Naive thymus-derived CD4-positive, alpha-beta T cell (primary cell): ENCODE results near the gene PRORP. TPM values are rescaled to one million over a fixed set of nuclear protein-coding genes. Genes with fewer than 3 reads are reported as not detected.
A peak's percentile ranks its signal among the peaks of the same experiment; 100 is the strongest.

Experiments
- ATAC-seq: fragments of 150-1000 bp; cut with Tn5 transposase; 2 replicates; pipeline ENCODE4 v1.10.0; 2021; ENCODE audit warnings: mild to moderate bottlenecking, moderate library complexity
- CTCF ChIA-PET: fragments of 350-600 bp; sonication (Branson Sonifier 250); formaldehyde crosslinking; loops from one replicate; lab custom pipeline; 2021; ENCODE audit warnings: antibody characterized with exemption; lab: Charles Lee
- POLR2A ChIA-PET: fragments of 350-600 bp; sonication (Branson Sonifier 250); formaldehyde crosslinking; loops from one replicate; lab custom pipeline; 2021; ENCODE audit warnings: antibody characterized with exemption, inconsistent platforms; lab: Charles Lee
- DNase-seq, 9 donors: peaks; one replicate each; pipeline versions ENCODE4 v3.0.0 to v3.0.0-alpha.2; 2020 to 2022; ENCODE audit warnings: mixed read lengths in 1 of 9
- H3K27ac ChIP-seq: one replicate; pipeline ENCODE4 v1.7.0; 2013; ENCODE audit warnings: mild to moderate bottlenecking, low read depth, low read length, moderate library complexity
- H3K27me3 ChIP-seq, 2 donors: one replicate each; pipeline ENCODE4 v1.7.0; 2013; ENCODE audit warnings: low read length in 2 of 2, mild to moderate bottlenecking in 2 of 2, moderate library complexity in 2 of 2; ENCODE audit not compliant: control insufficient read depth in 2 of 2, insufficient read depth in 2 of 2
- H3K36me3 ChIP-seq, 3 experiments: 1 replicate in 2 of 3; 2 replicates in 1 of 3; pipeline ENCODE4 v1.7.0; 2013; ENCODE audit warnings: low read length in 3 of 3, mild to moderate bottlenecking in 3 of 3, moderate library complexity in 1 of 3; ENCODE audit not compliant: insufficient read depth in 3 of 3, control insufficient read depth in 2 of 3
- H3K4me1 ChIP-seq, 2 donors: one replicate each; pipeline ENCODE4 v1.7.0; 2013; ENCODE audit warnings: low read length in 2 of 2, mild to moderate bottlenecking in 2 of 2, moderate library complexity in 1 of 2; ENCODE audit not compliant: control insufficient read depth in 2 of 2, insufficient read depth in 2 of 2
- H3K4me3 ChIP-seq: 2 replicates; pipeline ENCODE4 v1.7.0; 2013; ENCODE audit warnings: mild to moderate bottlenecking, low read length
- H3K9me3 ChIP-seq, 3 experiments: 1 replicate in 2 of 3; 2 replicates in 1 of 3; pipeline ENCODE4 v1.7.0; 2013; ENCODE audit warnings: low read length in 3 of 3; ENCODE audit not compliant: control insufficient read depth in 2 of 3
- H3K27ac Mint-ChIP-seq, 9 donors: one replicate each; pipeline ENCODE4 v1.8.0; 2020 to 2022; ENCODE audit warnings: mixed read lengths in 9 of 9, mild to moderate bottlenecking in 8 of 9, moderate library complexity in 5 of 9, inconsistent platforms in 2 of 9
- H3K27me3 Mint-ChIP-seq, 5 donors: one replicate each; pipeline ENCODE4 v1.8.0; 2021 to 2022; ENCODE audit warnings: mixed read lengths in 5 of 5, mild to moderate bottlenecking in 1 of 5
- H3K36me3 Mint-ChIP-seq, 5 donors: one replicate each; pipeline ENCODE4 v1.8.0; 2020 to 2022; ENCODE audit warnings: mixed read lengths in 5 of 5, mild to moderate bottlenecking in 3 of 5, inconsistent platforms in 1 of 5
- H3K4me1 Mint-ChIP-seq, 7 donors: one replicate each; pipeline ENCODE4 v1.8.0; 2020 to 2022; ENCODE audit warnings: mixed read lengths in 7 of 7, mild to moderate bottlenecking in 3 of 7, inconsistent platforms in 1 of 7
- H3K4me3 Mint-ChIP-seq, 10 donors: one replicate each; pipeline ENCODE4 v1.8.0; 2020 to 2022; ENCODE audit warnings: mild to moderate bottlenecking in 10 of 10, mixed read lengths in 10 of 10, moderate library complexity in 6 of 10, inconsistent platforms in 2 of 10
- H3K9me3 Mint-ChIP-seq, 11 donors: one replicate each; pipeline ENCODE4 v1.8.0; 2020 to 2022; ENCODE audit warnings: mixed read lengths in 11 of 11, mild to moderate bottlenecking in 4 of 11, inconsistent platforms in 1 of 11, moderate library complexity in 1 of 11
- intact Hi-C, 2 donors: fragments of 100-400 bp; cut with micrococcal nuclease; formaldehyde crosslinking; loops; one replicate each; pipeline ENCODE4 v1.15.1; 2023
- polyA plus RNA-seq, 2 donors: library from polyadenylated mRNA; unstranded; fragments of 300-500 nt; fragmentation: Illumina TruSeq; gene quantifications; one replicate each; pipeline ENCODE4 v1.2.3, GENCODE V29; 2021
- total RNA-seq, 6 experiments: library from RNA in 5 of 6; stranded (reverse) in 5 of 6; gene quantifications; 1 replicate in 5 of 6; 2 replicates in 1 of 6; pipeline ENCODE4 v1.2.3 and lab custom pipeline; 2021 to 2026

The PRORP gene
- total and polyA plus RNA-seq, 7 experiments from 2014 or later: 31.2 to 77.3 (median 39.6) TPM

DNA sequence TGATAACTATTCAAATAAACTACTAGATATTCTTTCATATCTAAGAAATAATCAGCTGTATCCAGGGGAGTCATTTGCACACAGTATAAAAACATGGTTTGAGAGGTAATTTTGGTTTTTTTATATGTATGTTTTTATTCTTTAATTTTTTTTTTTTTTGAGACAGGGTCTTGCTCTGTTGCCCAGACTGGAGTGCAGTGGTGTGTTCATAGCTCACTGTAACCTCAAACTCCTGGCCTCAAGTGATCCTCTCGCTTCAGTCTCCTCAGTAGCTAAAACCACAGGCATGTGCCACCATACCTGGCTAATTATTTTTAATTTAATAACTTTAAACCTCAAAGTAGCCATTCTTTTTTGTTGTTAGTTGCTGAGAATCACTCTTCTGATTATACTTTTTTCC, 1.8 kb downstream of the PRORP start:
- DNase-seq (no peak), ATAC-seq (no peak)
- intact Hi-C loops: loop anchor here (5.0 to 10.0 kb wide), 5 partner anchors 33 to 662 kb away; partner anchors contain the start of genes EAPP (in 2 of the 2), INSM2 (in 1 of the 2) and SPTSSA (in 1 of the 2)
- peaks cover 0 to 3% (median 0%) of the 10 kb centered on the region in 5 donors for H3K27me3 Mint-ChIP-seq
- peaks cover 11 to 31% (median 29%) of the 10 kb centered on the region in 5 donors for H3K36me3 Mint-ChIP-seq
- H3K27ac ChIP-seq: no peak overlapping the region
- peaks cover 16 to 22% of the 10 kb centered on the region in 2 donors for H3K4me1 ChIP-seq
- no peaks in the 10 kb centered on the region for H3K27me3 ChIP-seq
- no peak overlapping the region for H3K4me3 ChIP-seq
- ChIA-PET POLR2A (interaction anchor here (0.8 to 4.2 kb wide), 3 partner anchors 78 to 280 kb away, joined by 3 to 65 read pairs (median 6); partner anchors contain the start of genes FAM177A1 and NFKBIA), CTCF (interaction anchor here (0.8 kb wide), 1 partner anchor 10 kb away, joined by 3 read pairs; no protein-coding TSS in a partner anchor)
- H3K9me3 ChIP-seq: no peaks in the 10 kb centered on the region
- H3K9me3 Mint-ChIP-seq: no peaks in the 10 kb centered on the region
- H3K4me1 Mint-ChIP-seq: peaks cover 44 to 85% (median 80%) of the 10 kb centered on the region in 7 donors
- peak overlapping the region; percentile 89 to 100 (median 99) for H3K4me3 Mint-ChIP-seq
- peak overlapping the region in 6 of 9 donors; percentile 61 to 100 (median 100) for H3K27ac Mint-ChIP-seq
- H3K36me3 ChIP-seq: no peaks in the 10 kb centered on the region

DNA sequence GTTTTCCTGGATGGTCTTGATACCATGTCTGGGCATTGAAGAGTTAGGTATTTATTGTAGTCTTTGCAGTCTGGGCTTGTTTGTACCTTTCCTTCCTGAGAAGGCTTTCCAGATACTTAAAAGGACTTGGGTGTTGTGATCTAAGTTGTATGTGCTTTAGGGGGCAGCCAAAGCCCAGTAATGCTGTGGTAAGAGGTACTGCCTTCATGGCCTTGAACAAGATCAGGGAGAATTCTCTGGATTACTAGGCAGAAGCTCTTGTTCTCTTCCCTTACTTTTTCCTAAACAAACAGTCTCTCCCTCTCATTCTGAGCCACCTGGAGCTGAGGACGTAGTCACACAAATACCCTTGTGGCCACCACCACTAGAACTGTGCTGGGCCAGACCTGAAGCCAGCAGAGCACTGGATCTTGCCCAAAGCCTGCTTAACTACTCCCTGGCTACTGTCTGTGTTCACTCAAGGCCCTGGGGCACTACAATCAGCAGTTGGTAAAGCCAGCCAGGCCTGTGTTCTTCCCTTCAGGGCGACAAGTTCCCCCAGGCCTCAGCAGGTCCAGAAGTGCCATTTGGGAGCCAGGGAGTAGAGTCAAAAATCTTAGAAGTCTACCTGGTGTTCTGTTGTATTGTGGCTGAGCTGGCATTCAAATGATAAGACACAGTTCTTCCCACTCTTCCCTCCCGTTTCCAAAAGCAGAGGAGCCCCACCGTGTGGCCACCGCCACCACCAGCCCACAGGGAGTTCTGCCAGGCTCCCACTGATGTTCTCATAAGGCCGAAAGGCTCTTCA, 11.4 kb downstream of the PRORP start:
- no peak for ATAC-seq
- Histone ChIP-seq H3K36me3 (peaks cover 0 to 27% (median 0%) of the 10 kb centered on the region in 3 experiments), H3K4me3 (no peak overlapping the region), H3K9me3 (no peaks in the 10 kb centered on the region), H3K4me1 (no peaks in the 10 kb centered on the region), H3K27me3 (no peaks in the 10 kb centered on the region), H3K27ac (no peak overlapping the region)
- Mint-ChIP-seq H3K9me3 (peaks cover 0 to 10% (median 0%) of the 10 kb centered on the region in 11 donors), H3K4me3 (peak overlapping the region in 1 of 10 donors; percentile 25), H3K36me3 (peaks cover 11 to 50% (median 32%) of the 10 kb centered on the region in 5 donors), H3K27ac (peak overlapping the region in 7 of 9 donors; percentile 2 to 72 (median 43)), H3K4me1 (peaks cover 18 to 42% (median 30%) of the 10 kb centered on the region in 7 donors), H3K27me3 (no peaks in the 10 kb centered on the region)
- DNase-seq: no peak
- intact Hi-C loops: no loop called here
- CTCF ChIA-PET: interaction anchor here (0.6 kb wide), 1 partner anchor 29 kb away, joined by 4 read pairs; no protein-coding TSS in a partner anchor
- POLR2A ChIA-PET: interaction anchor here (2.0 kb wide), 1 partner anchor 11 kb away, joined by 6 read pairs; the partner anchor contains the start of genes PPP2R3C and PRORP

DNA sequence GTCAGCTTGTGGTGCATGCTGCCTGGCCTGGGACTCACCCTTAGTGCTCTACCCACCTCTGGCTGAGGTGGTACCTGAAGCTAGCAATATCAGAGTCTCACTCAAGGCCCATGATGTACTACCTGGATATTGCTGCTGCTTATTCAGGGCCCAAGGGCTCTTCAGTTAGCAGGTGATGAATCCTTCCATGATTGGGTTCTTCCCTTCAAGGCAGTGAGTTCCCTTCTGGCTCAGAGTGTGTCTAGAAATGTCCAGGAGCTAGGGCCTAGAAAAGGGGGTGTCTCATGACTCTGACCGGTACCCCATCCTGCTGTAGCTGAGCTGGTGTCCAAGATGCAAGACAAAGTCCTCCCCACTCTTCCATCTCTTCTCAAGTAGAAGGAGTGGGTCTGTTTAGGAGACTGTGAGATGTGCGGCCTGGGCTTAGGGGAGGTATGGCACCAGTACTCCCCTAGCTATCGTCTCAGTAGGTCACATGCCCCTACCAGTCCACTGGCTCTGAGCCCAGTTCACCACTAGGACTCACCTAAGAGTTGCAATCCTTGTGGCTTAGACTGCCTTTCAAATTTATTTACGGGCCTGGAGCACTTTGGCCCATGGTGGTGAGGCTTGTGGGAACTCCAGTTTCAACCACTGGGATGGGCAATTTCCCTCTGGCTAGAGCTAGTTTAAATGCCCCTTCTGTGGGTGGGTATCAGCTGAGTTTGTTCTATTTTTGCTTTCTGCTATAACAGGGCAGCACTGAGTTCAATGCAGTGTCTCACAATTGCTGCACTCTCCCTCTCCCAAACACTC, 12.2 kb downstream of the PRORP start:
- Mint-ChIP-seq H3K27ac (peak overlapping the region in 4 of 9 donors; percentile 28 to 67 (median 34)), H3K4me3 (peak overlapping the region in 1 of 10 donors; percentile 8), H3K4me1 (peaks cover 13 to 36% (median 22%) of the 10 kb centered on the region in 7 donors), H3K9me3 (peaks cover 0 to 10% (median 0%) of the 10 kb centered on the region in 11 donors), H3K36me3 (peaks cover 11 to 45% (median 28%) of the 10 kb centered on the region in 5 donors), H3K27me3 (no peaks in the 10 kb centered on the region)
- Histone ChIP-seq H3K27ac (no peak overlapping the region), H3K4me3 (no peak overlapping the region), H3K9me3 (no peaks in the 10 kb centered on the region), H3K27me3 (no peaks in the 10 kb centered on the region), H3K36me3 (peaks cover 0 to 27% (median 0%) of the 10 kb centered on the region in 3 experiments), H3K4me1 (no peaks in the 10 kb centered on the region)
- ChIA-PET POLR2A (interaction anchor here (1.2 to 2.0 kb wide), 2 partner anchors 12 kb away, joined by 3 to 6 read pairs; partner anchors contain the start of genes PPP2R3C and PRORP), CTCF (interaction anchor here (0.6 kb wide), 1 partner anchor 29 kb away, joined by 4 read pairs; no protein-coding TSS in a partner anchor)
- DNase-seq (no peak), ATAC-seq (no peak)
- intact Hi-C loops: loop anchor here in 1 of 2 donors (1.0 kb wide), 1 partner anchor 12 kb away; no protein-coding TSS in a partner anchor

DNA sequence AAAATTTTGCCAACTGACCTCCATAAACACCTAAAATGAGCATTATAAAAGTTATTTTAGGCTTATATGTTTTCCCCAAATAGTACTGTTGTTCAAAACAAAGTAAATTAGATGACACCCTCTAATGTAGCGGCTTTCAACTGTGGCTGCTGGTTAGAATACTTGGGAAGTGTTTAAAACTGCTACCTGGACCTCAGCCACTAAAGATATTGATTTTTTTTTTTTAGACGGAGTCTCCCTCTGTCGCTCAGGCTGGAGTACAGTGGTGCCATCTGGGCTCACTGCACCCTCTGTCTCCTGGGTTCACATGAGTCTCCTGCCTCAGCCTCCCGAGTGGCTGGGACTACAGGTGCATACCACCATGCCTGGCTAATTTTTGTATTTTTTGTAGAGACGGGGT, 16.2 kb downstream of the PRORP start:
- Mint-ChIP-seq H3K4me3 (no peak overlapping the region), H3K27ac (peak overlapping the region in 1 of 9 donors; percentile 71), H3K27me3 (no peaks in the 10 kb centered on the region), H3K36me3 (peaks cover 6 to 27% (median 17%) of the 10 kb centered on the region in 5 donors), H3K9me3 (peaks cover 0 to 2% (median 0%) of the 10 kb centered on the region in 11 donors), H3K4me1 (peaks cover 11 to 37% (median 25%) of the 10 kb centered on the region in 7 donors)
- ATAC-seq (no peak), DNase-seq (no peak)
- no peaks in the 10 kb centered on the region for H3K4me1 ChIP-seq
- H3K27ac ChIP-seq: no peak overlapping the region
- POLR2A ChIA-PET: no interaction called here
- CTCF ChIA-PET: no interaction called here
- H3K4me3 ChIP-seq: no peak overlapping the region
- no peaks in the 10 kb centered on the region for H3K9me3 ChIP-seq
- H3K27me3 ChIP-seq: no peaks in the 10 kb centered on the region
- intact Hi-C loops: no loop called here
- peaks cover 0 to 20% (median 0%) of the 10 kb centered on the region in 3 experiments for H3K36me3 ChIP-seq

DNA sequence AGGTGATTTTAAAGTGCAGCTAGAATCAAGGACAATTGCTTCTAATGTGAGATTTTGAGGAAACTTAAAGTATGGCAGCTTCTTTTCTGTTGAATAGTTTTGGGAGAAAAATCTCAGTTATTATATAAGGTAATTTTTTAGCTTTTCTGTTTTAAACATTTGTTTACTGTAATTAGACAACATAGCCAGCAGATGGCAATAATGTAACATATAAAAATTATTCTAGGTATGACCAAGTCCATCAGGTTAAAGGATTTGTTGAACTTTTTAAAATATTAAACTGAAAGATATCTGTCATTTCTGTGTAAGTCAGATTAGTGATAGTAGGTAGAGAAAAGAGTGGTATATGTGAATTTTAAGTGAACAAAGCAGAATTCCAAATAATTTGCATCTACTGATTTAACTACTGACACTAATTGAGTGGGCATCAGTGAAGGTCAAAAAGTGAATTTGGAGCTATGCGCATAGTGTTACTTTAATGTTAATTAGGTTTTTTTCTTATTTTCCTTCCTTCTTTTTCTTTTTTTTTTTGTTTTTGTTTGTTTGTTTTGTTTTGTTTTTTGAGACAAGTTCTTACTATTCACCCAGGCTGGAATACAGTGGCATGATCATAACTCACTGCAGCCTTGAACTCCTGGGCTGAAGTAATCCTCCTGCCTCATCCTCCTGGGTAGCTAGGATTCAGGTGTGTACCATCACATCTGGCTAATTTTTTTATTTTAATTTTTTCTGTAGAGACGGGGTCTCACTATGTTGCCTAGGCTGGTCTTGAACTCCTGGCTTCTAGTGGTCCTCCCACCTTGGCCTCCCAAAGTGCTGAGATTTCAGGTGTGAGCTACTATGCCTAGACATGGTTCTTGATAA, 18.6 kb downstream of the PRORP start:
- peaks cover 2 to 11% (median 5%) of the 10 kb centered on the region in 5 donors for H3K36me3 Mint-ChIP-seq
- Histone ChIP-seq H3K9me3 (no peaks in the 10 kb centered on the region), H3K4me1 (no peaks in the 10 kb centered on the region), H3K4me3 (no peak overlapping the region), H3K36me3 (peaks cover 0 to 3% (median 0%) of the 10 kb centered on the region in 3 experiments), H3K27me3 (no peaks in the 10 kb centered on the region), H3K27ac (peak overlapping the region; percentile 40)
- DNase-seq (peak in 4 of 9 donors; percentile 24 to 57 (median 40)), ATAC-seq (peak; percentile 69)
- H3K27ac Mint-ChIP-seq: peak overlapping the region in 6 of 9 donors; percentile 65 to 91 (median 75)
- intact Hi-C loops: loop anchor here (1.0 to 10.0 kb wide), 7 partner anchors 19 to 671 kb away; partner anchors contain the start of genes PRORP (in 1 of the 2) and PSMA6 (in 1 of the 2)
- POLR2A ChIA-PET: interaction anchor here (1.0 to 1.4 kb wide), 2 partner anchors 264 to 276 kb away, joined by 4 to 6 read pairs; partner anchors contain the start of gene NFKBIA
- H3K4me3 Mint-ChIP-seq: no peak overlapping the region
- CTCF ChIA-PET: interaction anchor here (0.6 to 3.4 kb wide), 12 partner anchors 8 to 605 kb away, joined by 3 to 14 read pairs (median 4); partner anchors contain the start of gene NFKBIA
- H3K4me1 Mint-ChIP-seq: peaks cover 2 to 26% (median 17%) of the 10 kb centered on the region in 7 donors
- no peaks in the 10 kb centered on the region for H3K27me3 Mint-ChIP-seq
- H3K9me3 Mint-ChIP-seq: no peaks in the 10 kb centered on the region
